ENCODE results near the gene CBY1.

Gene CBY1

GRCh38 chr22:38700270-38700788 is 43.9 kb downstream of the CBY1 start:
- in situ Hi-C loops (cut with MboI; ENCODE audit: low sequenced_read_pairs), result no loop called here

GRCh38 chr22:38700789-38701628 is 44.6 kb downstream of the CBY1 start, which contains the start of gene JOSD1:
Gene JOSD1, minus strand, starts transcription at chr22:38700943. Its CDS starts 956 bp downstream, at chr22:38699987.
- in situ Hi-C loops (cut with MboI; ENCODE audit: low sequenced_read_pairs), result no loop called here

GRCh38 chr22:38704654-38705234 is 48.3 kb downstream of the CBY1 start:
- in situ Hi-C loops (cut with MboI; ENCODE audit: low sequenced_read_pairs), result no loop called here

- in situ Hi-C loops (cut with MboI; ENCODE audit: low sequenced_read_pairs), result no loop called here
Observed at GRCh38 chr22:38705235-38706100, 49.0 kb downstream of the CBY1 start, which contains the start of gene GTPBP1. Gene GTPBP1, plus strand, starts transcription at chr22:38705944. Its CDS starts 12 bp downstream, at chr22:38705956.

GRCh38 chr22:38706101-38706900 is 49.9 kb downstream of the CBY1 start:
- in situ Hi-C loops (cut with MboI; ENCODE audit: low sequenced_read_pairs), result no loop called here

- in situ Hi-C loops (cut with MboI; ENCODE audit: low sequenced_read_pairs), result no loop called here
Observed at GRCh38 chr22:38706901-38707195, 50.4 kb downstream of the CBY1 start.

- in situ Hi-C loops (cut with MboI; ENCODE audit: low sequenced_read_pairs), result no loop called here
Observed at GRCh38 chr22:38707346-38707745, 50.9 kb downstream of the CBY1 start.

- in situ Hi-C loops (cut with MboI; ENCODE audit: low sequenced_read_pairs), result no loop called here
Observed at GRCh38 chr22:38707984-38708383, 51.5 kb downstream of the CBY1 start.

- in situ Hi-C loops (cut with MboI; ENCODE audit: low sequenced_read_pairs), result no loop called here
Observed at GRCh38 chr22:38709306-38709705, 52.9 kb downstream of the CBY1 start.

- in situ Hi-C loops (cut with MboI; ENCODE audit: low sequenced_read_pairs), result no loop called here
Observed at GRCh38 chr22:38710351-38710750, 53.9 kb downstream of the CBY1 start.

- in situ Hi-C loops (cut with MboI; ENCODE audit: low sequenced_read_pairs), result no loop called here
Observed at GRCh38 chr22:38710866-38711265, 54.4 kb downstream of the CBY1 start.

GRCh38 chr22:38712486-38713207 is 56.2 kb downstream of the CBY1 start:
- in situ Hi-C loops (cut with MboI; ENCODE audit: low sequenced_read_pairs), result no loop called here

- in situ Hi-C loops (cut with MboI; ENCODE audit: low sequenced_read_pairs), result no loop called here
Observed at GRCh38 chr22:38713921-38714320, 57.5 kb downstream of the CBY1 start.

- in situ Hi-C loops (cut with MboI; ENCODE audit: low sequenced_read_pairs), result no loop called here
Observed at GRCh38 chr22:38715176-38715764, 58.8 kb downstream of the CBY1 start.

- in situ Hi-C loops (cut with MboI; ENCODE audit: low sequenced_read_pairs), result no loop called here
Observed at GRCh38 chr22:38715852-38716251, 59.4 kb downstream of the CBY1 start.

GRCh38 chr22:38716271-38716670 is 59.8 kb downstream of the CBY1 start:
- in situ Hi-C loops (cut with MboI; ENCODE audit: low sequenced_read_pairs), result no loop called here

GRCh38 chr22:38716826-38717225 is 60.4 kb downstream of the CBY1 start:
- in situ Hi-C loops (cut with MboI; ENCODE audit: low sequenced_read_pairs), result no loop called here

GRCh38 chr22:38717244-38717643 is 60.8 kb downstream of the CBY1 start:
- in situ Hi-C loops (cut with MboI; ENCODE audit: low sequenced_read_pairs), result no loop called here

GRCh38 chr22:38718414-38718813 is 62.0 kb downstream of the CBY1 start:
- in situ Hi-C loops (cut with MboI; ENCODE audit: low sequenced_read_pairs), result no loop called here

Measured in HL-60/S4 treated with phorbol 12-myristate 13-acetate at 8.2 ng/mL for 4 days and 3 days (cell line).